H1 (cell line): ENCODE measurements around the gene TMPO. TPM values are rescaled to one million over a fixed set of nuclear protein-coding genes. Genes with fewer than 3 reads are reported as not detected.

Experiments
- FOSL1 ChIP-seq: IDR thresholded peaks from 2 replicates; pipeline ENCODE4 v1.6.1; 2011; ENCODE audit warnings: mild to moderate bottlenecking, low read depth, low read length, moderate library complexity; ENCODE audit not compliant: insufficient read depth
- POLR2AphosphoS5 ChIP-seq: IDR thresholded peaks from 2 replicates; pipeline ENCODE4 v1.6.1; 2011; ENCODE audit warnings: low read depth, low read length
- TAF1 ChIP-seq: IDR thresholded peaks from 2 replicates; pipeline ENCODE4 v1.6.1; 2011; ENCODE audit warnings: mild to moderate bottlenecking, low read depth, low read length
- polyA plus RNA-seq, 7 experiments: library from polyadenylated mRNA; depleted of rRNA in 3 of 7; stranded (reverse) in 5 of 7; unstranded in 2 of 7; fragments of >200 nt in 5 of 7; fragments of 200-250 nt in 2 of 7; gene quantifications; 1 replicate in 5 of 7; 2 replicates in 1 of 7; 4 replicates in 1 of 7; pipeline versions ENCODE4 v1.2.1 to v1.2.3, GENCODE V29; 2011 to 2013; ENCODE audit warnings: missing spikeins in 2 of 7, mixed read lengths in 2 of 7
- total RNA-seq: library from RNA; stranded (reverse); fragmentation: NEBNext Ultra II Directional; extraction: Animal tissue kit (Norgen Biotek cat#: 25700); gene quantifications from 2 replicates; pipeline ENCODE4 v1.2.1, GENCODE V29; 2021
- TF ChIP-seq, protein P1 (sequence below): fragments of 300-600 bp; sonication (generic); IDR thresholded peaks from 2 replicates; pipeline ENCODE4 v1.7.1; 2012; ENCODE audit warnings: low read length, moderate library complexity, mild to moderate bottlenecking, inconsistent platforms; ENCODE audit not compliant: insufficient replicate concordance

The TMPO gene
- total and polyA plus RNA-seq, 2 of the 8 experiments (the other 6 are each of a cell fraction or from before 2014, with no cell fraction given), result 43.9 to 195 TPM

DNA sequence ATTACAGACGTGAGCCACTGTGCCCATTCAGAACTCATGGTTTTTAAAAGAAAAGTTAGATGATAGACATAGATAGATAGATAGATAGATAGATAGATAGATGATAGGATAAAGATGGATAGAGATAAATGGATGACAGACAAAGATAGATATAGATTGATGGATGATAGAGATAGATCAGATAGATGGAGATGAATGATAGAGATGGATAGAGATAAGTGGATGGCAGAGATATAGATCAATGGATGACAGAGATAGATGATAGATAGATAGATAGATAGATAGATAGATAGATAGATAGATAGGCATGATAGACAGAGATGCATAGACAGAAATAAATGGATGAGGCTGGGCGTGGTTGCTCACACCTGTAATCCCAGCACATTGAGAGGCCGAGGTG lies 64.4 kb downstream of the TMPO start (continued):
- TF ChIP-seq, protein P1, sequence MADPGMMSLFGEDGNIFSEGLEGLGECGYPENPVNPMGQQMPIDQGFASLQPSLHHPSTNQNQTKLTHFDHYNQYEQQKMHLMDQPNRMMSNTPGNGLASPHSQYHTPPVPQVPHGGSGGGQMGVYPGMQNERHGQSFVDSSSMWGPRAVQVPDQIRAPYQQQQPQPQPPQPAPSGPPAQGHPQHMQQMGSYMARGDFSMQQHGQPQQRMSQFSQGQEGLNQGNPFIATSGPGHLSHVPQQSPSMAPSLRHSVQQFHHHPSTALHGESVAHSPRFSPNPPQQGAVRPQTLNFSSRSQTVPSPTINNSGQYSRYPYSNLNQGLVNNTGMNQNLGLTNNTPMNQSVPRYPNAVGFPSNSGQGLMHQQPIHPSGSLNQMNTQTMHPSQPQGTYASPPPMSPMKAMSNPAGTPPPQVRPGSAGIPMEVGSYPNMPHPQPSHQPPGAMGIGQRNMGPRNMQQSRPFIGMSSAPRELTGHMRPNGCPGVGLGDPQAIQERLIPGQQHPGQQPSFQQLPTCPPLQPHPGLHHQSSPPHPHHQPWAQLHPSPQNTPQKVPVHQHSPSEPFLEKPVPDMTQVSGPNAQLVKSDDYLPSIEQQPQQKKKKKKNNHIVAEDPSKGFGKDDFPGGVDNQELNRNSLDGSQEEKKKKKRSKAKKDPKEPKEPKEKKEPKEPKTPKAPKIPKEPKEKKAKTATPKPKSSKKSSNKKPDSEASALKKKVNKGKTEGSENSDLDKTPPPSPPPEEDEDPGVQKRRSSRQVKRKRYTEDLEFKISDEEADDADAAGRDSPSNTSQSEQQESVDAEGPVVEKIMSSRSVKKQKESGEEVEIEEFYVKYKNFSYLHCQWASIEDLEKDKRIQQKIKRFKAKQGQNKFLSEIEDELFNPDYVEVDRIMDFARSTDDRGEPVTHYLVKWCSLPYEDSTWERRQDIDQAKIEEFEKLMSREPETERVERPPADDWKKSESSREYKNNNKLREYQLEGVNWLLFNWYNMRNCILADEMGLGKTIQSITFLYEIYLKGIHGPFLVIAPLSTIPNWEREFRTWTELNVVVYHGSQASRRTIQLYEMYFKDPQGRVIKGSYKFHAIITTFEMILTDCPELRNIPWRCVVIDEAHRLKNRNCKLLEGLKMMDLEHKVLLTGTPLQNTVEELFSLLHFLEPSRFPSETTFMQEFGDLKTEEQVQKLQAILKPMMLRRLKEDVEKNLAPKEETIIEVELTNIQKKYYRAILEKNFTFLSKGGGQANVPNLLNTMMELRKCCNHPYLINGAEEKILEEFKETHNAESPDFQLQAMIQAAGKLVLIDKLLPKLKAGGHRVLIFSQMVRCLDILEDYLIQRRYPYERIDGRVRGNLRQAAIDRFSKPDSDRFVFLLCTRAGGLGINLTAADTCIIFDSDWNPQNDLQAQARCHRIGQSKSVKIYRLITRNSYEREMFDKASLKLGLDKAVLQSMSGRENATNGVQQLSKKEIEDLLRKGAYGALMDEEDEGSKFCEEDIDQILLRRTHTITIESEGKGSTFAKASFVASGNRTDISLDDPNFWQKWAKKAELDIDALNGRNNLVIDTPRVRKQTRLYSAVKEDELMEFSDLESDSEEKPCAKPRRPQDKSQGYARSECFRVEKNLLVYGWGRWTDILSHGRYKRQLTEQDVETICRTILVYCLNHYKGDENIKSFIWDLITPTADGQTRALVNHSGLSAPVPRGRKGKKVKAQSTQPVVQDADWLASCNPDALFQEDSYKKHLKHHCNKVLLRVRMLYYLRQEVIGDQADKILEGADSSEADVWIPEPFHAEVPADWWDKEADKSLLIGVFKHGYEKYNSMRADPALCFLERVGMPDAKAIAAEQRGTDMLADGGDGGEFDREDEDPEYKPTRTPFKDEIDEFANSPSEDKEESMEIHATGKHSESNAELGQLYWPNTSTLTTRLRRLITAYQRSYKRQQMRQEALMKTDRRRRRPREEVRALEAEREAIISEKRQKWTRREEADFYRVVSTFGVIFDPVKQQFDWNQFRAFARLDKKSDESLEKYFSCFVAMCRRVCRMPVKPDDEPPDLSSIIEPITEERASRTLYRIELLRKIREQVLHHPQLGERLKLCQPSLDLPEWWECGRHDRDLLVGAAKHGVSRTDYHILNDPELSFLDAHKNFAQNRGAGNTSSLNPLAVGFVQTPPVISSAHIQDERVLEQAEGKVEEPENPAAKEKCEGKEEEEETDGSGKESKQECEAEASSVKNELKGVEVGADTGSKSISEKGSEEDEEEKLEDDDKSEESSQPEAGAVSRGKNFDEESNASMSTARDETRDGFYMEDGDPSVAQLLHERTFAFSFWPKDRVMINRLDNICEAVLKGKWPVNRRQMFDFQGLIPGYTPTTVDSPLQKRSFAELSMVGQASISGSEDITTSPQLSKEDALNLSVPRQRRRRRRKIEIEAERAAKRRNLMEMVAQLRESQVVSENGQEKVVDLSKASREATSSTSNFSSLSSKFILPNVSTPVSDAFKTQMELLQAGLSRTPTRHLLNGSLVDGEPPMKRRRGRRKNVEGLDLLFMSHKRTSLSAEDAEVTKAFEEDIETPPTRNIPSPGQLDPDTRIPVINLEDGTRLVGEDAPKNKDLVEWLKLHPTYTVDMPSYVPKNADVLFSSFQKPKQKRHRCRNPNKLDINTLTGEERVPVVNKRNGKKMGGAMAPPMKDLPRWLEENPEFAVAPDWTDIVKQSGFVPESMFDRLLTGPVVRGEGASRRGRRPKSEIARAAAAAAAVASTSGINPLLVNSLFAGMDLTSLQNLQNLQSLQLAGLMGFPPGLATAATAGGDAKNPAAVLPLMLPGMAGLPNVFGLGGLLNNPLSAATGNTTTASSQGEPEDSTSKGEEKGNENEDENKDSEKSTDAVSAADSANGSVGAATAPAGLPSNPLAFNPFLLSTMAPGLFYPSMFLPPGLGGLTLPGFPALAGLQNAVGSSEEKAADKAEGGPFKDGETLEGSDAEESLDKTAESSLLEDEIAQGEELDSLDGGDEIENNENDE, result no peak
- TF ChIP-seq FOSL1 (no peak), TAF1 (no peak), POLR2AphosphoS5 (no peak)
